Suprapubic skin (tissue), 4 donors: ENCODE measurements around the gene PACRG.

Experiments
- EP300 ChIP-seq: sonication (generic); formaldehyde crosslinking; IDR thresholded peaks from one replicate; pipeline ENCODE4 v1.6.1; 2017; ENCODE audit warnings: antibody characterized with exemption
- POLR2A ChIP-seq, 2 donors: fragments of 450-650 bp; IDR thresholded peaks; one replicate each; pipeline ENCODE4 v1.6.1; 2017; ENCODE audit warnings: antibody characterized with exemption in 2 of 2, mild to moderate bottlenecking in 2 of 2, moderate library complexity in 2 of 2
- POLR2AphosphoS5 ChIP-seq, 3 donors: sonication (generic); formaldehyde crosslinking; IDR thresholded peaks; one replicate each; pipeline ENCODE4 v1.6.1; 2017; ENCODE audit warnings: antibody characterized with exemption in 3 of 3
- TF ChIP-seq, protein P1 (sequence below), 2 donors: fragments of 200-600 bp in 1 of 2; fragments of 450-650 bp in 1 of 2; sonication (generic) in 1 of 2; IDR thresholded peaks; one replicate each; pipeline ENCODE4 v1.5.1; 2016 to 2019; ENCODE audit warnings: antibody characterized with exemption in 2 of 2, mild to moderate bottlenecking in 1 of 2, moderate library complexity in 1 of 2

DNA sequence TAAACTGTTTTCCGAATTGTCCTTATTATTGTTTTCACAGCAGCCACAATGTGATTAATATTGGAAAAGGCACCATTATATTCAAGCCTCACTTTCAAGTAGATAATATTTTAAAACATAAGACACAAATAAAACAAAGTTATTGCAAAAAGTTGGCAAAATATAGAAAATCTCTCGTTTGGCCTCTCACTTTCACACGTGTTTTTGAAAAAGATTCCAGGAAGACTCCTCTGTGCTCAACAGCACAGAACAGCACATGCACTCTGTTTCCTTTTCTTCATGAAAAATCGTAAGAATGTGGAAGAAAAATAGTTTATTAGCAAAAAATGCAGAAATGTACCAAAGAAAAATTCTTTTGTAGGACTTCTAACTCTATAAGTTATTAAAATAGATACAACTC, 46.9 kb upstream of the PACRG start:
- no peak for TF ChIP-seq POLR2A (IDR thresholded peaks at IDR 0.05)
- TF ChIP-seq, protein P1, sequence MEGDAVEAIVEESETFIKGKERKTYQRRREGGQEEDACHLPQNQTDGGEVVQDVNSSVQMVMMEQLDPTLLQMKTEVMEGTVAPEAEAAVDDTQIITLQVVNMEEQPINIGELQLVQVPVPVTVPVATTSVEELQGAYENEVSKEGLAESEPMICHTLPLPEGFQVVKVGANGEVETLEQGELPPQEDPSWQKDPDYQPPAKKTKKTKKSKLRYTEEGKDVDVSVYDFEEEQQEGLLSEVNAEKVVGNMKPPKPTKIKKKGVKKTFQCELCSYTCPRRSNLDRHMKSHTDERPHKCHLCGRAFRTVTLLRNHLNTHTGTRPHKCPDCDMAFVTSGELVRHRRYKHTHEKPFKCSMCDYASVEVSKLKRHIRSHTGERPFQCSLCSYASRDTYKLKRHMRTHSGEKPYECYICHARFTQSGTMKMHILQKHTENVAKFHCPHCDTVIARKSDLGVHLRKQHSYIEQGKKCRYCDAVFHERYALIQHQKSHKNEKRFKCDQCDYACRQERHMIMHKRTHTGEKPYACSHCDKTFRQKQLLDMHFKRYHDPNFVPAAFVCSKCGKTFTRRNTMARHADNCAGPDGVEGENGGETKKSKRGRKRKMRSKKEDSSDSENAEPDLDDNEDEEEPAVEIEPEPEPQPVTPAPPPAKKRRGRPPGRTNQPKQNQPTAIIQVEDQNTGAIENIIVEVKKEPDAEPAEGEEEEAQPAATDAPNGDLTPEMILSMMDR (IDR thresholded peaks at IDR 0.05): no peak
- TF ChIP-seq POLR2AphosphoS5 (IDR thresholded peaks at IDR 0.05): no peak
- no peak for TF ChIP-seq EP300
